ENCODE measurements around the gene GPRC5C.

The GPRC5C gene

DNA sequence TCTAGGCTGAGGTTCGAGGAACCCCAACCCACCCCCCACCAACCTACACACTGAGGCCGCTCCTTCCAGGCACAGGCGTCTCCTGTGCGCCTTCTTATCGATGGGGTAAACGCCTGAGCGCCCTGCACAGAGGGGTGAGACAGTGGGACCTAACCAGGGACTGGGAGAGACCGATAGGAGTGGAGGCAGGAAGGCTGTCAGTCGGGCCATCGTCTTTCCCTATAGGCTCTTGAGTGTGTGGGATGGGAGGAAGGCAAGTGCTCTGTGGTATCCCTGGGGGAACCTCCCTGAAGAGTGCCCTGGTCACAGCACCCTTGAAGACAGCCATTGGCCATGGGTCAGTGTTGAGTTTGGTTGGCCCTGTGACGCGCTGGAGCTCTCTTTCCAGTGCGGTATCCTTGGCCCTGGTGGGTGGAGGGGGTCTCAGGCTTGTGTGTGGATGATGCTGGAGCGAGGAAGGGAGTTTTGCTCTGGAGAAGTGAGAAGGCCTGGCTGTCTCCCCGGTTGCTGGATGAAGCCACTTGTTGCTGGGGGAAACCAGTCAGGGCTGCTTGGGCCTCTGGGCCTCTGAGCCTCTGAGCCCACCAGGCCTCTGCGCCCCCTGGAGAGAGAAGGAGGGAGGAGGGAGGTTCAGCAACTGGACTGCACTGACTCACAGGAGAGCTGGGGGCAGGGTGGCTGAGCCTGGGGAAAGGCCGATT, 1.7 kb downstream of the GPRC5C start:
- DNase-seq: peak; percentile 22

DNA sequence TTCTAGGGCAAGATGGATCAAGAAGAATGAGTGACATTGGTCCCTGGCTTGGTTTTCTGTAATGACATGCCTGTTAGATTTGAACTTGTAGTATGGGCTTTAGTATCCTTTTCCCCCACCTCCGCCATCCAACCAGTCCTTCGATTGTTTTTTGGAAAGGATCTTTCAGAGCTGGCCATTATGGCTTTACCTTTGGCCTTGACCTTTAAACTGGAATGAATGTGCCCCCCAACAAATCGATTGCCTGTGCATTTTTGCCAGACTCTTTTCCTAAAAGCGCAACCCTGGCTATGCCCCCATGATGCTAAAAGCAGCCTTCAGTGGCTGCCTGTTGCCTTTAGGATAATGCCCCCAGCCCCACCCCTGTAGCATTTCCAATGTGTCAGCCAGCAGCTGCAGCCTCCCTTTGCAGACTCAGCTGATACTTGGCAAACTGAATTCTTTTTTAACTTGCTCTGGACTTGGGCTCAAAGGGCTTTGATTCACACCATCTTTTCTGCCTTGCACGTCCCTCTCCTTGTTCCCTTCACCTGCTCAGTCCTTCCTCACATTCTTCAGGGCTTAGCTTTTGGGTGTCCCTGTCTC, 4.0 kb downstream of the GPRC5C start:
- peak; percentile 38 for DNase-seq

DNA sequence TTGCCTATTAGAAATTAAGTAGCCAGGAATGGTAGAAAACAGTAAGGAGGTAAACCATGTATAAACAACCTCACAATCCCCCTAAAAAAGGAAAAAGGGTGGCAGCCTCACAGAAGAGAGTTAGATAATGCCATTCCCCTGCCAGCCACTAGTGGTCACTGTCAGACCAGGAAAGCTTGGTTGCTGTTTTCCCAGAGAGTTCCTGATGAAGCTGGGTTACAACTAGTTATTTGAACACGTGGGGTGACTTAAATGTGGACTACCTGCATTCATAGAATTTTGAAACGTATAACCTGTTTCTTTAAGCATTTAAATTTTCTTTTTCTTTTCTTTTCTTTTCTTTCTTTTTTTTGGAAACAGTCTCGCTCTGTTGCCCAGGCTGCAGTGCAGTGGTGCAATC, 5.8 kb downstream of the GPRC5C start:
- no peak for DNase-seq

DNA sequence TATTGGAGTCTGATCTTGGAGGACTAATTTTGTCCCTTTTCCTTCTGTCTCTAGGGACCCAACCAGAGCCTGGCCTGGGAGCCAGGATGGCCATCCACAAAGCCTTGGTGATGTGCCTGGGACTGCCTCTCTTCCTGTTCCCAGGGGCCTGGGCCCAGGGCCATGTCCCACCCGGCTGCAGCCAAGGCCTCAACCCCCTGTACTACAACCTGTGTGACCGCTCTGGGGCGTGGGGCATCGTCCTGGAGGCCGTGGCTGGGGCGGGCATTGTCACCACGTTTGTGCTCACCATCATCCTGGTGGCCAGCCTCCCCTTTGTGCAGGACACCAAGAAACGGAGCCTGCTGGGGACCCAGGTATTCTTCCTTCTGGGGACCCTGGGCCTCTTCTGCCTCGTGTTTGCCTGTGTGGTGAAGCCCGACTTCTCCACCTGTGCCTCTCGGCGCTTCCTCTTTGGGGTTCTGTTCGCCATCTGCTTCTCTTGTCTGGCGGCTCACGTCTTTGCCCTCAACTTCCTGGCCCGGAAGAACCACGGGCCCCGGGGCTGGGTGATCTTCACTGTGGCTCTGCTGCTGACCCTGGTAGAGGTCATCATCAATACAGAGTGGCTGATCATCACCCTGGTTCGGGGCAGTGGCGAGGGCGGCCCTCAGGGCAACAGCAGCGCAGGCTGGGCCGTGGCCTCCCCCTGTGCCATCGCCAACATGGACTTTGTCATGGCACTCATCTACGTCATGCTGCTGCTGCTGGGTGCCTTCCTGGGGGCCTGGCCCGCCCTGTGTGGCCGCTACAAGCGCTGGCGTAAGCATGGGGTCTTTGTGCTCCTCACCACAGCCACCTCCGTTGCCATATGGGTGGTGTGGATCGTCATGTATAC, 8.0 kb downstream of the GPRC5C start:
- DNase-seq: no peak

DNA sequence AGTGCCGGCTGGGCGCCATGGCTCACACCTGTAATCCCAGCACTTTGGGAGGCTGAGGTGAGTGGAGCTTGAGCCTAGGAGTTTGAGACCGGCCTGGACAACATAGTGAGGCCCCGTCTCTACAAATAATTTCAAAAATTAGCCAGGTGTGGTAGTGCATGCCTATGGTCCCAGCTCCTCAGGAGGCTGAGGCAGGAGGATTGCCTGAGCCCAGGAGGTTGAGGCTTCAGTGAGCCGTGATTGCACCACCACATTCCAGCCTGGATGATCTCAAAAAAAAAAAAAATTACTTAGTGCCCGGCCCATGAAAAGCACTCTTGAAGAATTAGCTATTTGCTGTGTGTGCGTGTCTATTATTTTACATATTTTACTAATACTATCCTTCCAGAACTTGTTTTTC, 9.6 kb downstream of the GPRC5C start:
- no peak for DNase-seq

DNA sequence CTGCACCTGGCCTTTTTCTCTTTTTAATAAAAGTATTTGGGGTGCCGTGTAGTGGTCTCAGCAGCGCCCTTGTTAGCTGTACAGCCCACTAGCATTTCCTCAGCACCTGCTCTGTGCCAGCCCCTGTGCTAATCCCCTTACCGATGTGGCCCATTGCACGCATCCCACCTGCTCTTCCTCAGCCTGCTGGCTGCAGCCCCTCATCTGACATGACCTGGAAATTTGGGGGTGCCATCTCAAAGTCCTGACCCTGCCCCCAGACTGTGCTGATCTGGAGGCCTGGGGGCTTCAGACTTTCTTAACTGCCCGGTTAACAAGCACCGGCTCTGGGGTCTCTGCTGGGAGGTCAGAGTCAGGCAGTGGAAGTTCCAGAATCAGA, 10.4 kb downstream of the GPRC5C start:
- no peak for DNase-seq

DNA sequence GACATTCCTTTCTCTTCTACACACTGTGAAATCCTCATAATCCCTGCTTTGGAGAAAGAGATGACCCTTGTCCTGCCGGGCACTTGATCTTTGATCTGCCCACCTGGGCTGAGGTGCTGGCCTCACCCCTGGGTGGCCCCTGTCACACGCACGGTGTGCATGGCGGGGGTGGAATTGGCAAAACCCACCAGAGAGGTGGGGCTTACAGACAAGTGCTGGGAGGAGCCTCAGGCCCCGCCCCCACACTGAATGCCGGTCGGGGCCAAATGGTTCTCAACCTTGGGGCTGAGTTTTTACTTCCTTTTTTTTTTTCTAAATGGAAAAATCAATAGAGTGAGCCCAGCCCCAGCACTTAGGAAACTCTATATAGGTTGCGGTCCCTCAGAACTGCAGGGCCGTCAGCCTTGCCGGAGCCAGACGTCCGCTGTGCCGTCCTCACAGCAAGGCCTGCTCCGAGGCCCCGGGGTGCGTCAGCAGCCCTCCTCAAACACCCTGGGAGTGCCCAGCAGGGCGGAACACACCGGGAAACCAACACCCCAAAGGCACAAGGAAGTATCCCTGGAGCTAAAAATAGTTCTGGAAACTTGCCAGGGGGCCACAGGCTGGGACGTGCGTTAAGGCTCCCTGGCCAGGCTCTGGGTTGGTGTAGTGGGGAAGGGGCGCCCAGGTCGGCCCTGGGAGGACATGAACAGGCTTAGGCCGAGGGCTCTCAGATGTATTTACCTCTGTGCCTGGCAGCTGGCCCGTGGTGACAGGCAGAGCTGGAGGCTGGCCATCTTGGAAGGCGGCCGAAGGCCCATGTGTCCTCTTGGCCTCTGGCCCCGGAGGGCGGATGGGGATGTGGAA, 11.0 kb downstream of the GPRC5C start:
- DNase-seq: peak; percentile 78

DNA sequence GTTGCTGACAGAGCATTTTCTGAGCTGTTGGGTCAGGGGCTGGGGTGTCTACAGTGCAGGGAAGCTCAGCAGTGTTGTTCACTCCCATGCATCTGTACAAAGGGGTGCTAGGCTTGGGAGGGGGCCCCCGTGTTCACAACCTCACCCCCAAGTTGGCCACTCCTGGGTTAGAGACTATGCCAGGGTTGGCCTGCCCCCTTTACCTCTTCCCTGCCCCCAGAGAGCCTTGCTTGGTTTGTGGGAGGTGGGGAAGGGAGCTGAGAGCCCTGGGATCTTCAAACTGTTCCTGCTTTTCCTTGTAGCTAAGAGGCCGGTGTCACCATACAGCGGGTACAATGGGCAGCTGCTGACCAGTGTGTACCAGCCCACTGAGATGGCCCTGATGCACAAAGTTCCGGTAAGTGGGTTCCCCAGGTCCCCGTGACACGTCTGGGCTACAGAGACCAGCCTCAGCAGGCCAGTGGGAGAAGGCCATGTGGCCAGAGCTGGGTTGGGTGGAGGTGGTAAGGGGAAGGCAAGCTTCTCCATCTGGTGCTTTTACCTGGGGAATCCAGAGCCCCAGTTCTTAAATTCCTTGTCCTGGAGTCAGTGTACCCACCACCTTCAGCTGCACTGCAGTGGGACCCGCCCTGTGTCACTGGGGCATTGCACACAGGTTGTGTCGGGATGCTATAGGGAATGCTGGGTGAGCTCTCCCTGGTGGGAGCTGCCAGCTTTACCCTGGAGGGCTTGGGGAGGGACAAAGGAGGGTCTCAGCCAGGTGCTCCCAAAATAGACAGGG, 11.8 kb downstream of the GPRC5C start:
- no peak for DNase-seq

DNA sequence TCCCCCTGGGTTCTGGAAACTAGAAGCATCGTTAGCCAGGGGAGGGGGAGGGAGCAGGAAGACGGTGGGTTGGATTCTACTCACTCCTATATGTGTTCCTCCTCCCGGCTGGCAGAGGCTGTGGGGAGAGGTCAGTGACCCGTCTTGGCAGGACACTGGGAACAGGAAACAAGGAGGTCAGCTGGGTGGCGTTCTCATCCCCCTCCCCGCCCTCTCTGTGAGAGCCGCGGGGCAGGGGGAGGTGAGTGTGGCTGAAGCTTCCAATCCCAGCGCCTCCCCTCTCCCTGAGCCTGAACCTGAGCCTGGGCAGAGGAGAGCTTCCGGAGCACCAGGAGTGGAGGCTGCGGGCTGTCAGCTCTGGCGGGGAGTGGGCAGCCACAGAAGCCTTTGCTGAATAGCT, 12.5 kb downstream of the GPRC5C start:
- no peak for DNase-seq

DNA sequence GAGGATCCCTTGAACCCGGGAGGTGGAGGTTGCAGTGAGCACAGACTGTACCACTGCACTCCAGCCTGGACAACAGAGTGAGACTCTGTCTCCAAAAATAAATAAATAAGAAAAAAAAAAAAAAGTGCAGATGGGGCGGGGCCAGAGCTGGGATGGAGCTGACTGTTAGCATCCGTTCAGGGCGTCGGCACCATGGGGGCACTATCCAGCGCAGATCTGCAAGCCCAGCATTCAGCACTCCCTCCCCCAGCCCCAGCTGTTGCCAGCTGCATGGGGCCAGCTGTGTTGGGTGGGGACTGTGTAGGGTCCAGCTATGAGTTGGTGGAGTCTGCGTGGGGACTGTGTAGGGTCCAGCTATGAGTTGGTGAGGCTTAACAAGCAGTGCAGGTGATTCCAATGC, 13.3 kb downstream of the GPRC5C start:
- no peak for DNase-seq

DNA sequence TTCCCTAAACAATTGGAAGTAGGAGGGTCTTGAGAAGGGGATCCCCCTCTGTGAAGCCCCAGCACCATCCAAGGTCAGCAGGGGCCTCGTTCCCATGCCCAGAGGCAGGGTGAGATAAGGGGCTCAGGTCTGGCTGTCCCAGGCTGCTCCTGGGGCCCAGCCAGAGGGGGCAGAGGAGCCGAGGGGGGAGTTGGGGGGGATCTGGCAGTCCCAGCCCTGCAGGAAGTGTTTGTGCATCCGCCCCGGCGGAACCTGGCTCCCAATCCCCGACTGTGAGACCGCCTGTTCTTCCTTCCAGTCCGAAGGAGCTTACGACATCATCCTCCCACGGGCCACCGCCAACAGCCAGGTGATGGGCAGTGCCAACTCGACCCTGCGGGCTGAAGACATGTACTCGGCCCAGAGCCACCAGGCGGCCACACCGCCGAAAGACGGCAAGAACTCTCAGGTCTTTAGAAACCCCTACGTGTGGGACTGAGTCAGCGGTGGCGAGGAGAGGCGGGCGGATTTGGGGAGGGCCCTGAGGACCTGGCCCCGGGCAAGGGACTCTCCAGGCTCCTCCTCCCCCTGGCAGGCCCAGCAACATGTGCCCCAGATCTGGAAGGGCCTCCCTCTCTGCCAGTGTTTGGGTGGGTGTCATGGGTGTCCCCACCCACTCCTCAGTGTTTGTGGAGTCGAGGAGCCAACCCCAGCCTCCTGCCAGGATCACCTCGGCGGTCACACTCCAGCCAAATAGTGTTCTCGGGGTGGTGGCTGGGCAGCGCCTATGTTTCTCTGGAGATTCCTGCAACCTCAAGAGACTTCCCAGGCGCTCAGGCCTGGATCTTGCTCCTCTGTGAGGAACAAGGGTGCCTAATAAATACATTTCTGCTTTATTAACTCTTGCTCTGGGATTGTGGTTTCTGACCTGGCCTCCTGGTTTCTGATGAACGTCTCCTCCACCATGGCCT, 14.9 kb downstream of the GPRC5C start:
- no peak for DNase-seq

DNA sequence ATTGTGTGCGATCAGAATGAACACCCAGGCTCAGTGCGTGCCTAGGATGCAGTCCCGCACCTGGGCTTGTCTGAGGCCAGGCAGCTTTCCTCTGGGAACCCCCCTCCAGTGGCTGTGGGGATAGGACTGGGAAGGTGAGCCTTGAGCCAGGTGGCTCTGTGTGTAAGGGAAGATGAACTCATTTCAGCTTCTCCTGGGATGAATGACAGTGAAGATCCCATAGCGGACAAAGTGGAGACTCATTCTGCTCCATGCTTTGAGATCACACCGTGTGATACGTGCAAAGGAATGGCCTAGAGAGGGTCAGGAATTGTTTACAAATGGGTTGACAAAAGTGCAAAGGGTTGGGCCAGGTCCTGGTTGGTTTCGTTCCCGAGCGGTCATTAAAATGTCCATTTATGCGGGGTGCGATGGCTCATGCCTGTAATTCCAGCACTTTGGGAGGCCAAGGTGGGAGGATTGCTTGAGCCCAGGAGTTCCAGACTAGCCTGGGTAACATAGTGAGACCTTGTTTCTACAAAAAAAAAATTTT, 15.8 kb downstream of the GPRC5C start:
- DNase-seq: no peak

DNA sequence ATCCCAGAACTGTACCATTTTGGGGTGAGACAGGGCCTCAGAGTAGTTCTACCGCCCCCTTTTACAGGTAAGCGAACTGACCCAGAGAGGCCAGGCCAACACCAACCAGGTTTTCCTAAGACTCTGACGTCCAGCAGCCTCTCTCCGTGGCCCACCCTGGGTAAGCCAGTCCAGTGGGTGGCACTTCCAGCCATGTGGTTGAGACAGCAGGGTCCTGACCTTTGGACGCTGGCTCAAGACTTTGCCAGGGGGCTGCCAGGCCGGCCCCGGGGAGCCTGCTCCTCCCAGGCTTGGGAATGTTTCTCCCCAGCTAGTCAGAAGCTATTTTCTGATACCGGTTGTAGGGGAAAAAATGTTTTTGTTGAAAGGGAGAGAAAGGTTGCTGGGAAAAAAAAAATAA, 16.9 kb downstream of the GPRC5C start:
- no peak for DNase-seq

DNA sequence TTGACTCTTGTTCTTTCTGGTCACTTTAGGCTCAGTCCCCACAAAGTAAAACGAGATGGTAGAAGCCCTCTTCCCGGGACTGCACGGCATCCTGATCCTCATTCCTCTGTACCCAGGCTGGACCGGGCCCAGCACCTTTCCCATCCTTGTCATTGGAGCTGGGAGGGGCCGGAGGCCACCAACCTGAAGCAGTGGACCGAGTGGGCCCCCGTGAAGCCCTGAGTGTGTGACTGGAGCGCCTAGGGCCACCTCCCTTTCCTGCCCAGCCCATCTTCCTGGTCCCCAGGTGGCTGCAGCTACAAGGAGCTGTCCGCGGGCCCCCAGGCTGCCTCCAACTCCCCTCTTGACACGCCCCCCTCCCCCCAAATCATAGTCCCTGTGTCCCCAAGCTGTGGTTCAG, 17.4 kb downstream of the GPRC5C start:
- no peak for DNase-seq

DNA sequence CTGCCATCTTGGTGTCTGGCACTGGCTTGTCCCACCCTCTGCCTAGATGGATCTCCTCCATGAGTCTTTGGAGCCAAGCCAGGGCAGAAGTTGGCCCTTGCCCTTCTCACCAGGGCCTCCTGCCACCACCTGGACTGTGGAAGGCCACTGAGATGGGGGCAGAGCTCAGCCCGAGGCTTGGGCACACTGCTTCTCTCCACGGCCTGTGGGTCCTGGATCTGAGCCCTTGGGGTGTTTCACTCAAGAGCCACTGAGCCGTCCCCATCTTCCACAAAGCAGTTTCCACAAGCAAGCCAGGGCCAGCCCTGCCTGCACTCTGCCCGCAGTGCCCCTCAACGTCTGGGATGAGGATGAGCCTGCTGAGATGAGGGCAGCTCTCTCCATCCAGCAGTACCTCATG, 17.9 kb downstream of the GPRC5C start:
- DNase-seq: no peak

DNA sequence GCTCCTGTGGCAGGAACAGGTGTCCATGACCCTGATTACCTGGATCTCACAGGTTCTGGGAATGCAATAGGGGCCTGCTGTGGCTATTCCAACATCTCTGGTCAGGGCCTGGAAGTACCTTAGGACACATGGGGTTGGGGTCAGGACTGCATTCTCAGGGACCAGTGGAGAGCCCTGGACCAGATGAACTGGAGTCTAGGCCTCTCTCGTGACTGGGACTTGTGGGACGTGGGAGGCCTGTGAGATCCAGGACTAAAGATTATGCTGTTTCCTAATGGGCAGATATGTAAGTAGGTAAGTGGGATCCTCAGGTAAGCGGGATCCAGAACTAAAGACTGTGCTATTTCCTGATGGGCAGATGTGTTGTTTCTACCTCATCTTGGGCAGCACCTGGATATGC, 18.3 kb downstream of the GPRC5C start:
- DNase-seq: no peak

DNA sequence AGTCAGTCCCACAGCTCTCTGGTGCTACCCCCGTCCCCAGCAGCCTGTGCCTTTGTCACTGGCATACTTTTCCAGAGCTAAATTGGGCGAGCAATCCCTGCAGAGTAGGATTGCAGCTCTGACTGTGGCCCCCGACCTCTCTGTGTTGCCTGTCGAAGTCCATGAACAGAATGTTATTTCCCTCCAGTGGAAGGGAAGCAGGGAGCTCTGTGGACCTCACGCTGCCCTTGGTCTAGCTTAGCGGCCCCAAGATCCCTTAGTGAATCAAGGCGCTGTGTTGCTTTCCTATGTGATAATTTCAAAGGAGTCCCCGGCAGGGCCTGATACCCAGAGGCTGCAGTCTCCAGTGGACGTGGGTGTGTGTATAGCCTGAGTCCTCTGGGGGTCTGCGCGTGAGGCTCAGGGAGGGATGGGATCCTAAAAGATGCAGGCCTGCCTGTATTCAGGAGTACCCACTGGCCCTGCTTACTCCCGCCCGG, 19.1 kb downstream of the GPRC5C start:
- DNase-seq: no peak

DNA sequence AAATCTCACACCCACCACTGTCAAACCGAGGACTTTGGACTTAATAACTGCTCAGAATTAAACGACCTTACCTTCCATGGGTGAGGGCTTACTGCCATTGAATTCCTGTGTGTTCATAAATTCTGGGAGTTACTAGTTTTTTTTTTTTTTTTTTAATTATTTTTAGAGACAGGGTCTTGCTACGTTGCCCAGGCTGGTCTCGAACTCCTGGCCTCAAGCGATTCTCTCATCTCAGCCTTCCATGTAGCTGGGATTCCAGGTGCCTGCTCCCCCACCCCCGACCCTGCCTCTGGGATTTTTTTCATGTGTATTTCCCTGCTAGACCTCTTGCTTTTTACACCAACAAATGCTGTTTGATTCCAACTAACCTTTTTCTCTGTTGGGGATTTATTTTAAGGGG, 19.7 kb downstream of the GPRC5C start:
- DNase-seq: no peak

DNA sequence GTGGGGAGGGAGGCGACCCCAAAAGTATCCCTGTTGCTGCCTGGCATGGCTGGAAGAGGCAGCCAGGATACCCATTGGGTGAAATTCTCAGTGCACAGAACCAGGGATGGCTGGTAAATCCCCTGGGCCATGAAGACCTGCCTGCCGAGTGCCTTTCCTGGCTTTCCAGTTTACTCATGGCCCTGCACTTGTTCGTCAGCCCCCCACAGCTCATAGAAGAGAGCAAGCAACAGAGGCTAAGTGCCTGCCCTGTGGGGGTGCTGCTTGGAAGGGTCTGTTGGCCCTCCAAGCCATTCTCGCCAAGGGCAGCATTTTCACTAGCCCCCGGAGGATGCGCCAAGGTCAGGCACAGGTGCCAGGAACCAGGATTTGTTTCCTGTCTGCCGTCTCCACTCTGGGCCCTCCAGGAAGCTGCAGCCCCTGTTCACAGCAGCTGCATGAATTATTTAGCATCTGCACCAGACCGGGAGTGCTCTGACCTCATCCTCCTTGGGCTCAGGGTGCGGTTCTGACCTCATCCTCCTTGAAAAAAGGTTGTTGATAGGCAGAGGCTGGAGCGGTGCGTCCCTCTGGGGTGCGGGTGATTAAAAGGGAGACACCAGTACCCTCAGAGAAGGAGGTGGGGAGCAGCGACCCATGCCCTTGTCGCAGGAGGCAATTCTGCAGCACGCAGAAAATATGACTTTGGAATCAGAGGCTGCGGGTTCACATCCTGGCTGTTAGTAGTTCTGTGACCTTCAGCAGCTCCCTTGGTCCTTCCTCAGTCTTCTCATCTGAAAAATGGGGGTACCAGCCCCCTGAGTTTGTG, 20.3 kb downstream of the GPRC5C start:
- peak; percentile 61 for DNase-seq
